HUES48 (cell line): Measurements from ENCODE around the gene GNB1L.

Experiments used
- H3K27ac ChIP-seq: one replicate; pipeline ENCODE4 v1.7.0; 2013; ENCODE audit warnings: low read depth, low read length, inconsistent platforms
- H3K27me3 ChIP-seq: 2 replicates; pipeline ENCODE4 v1.6.1; 2013; ENCODE audit warnings: mild to moderate bottlenecking, low read length; ENCODE audit not compliant: control insufficient read depth, insufficient read depth
- H3K36me3 ChIP-seq: 2 replicates; pipeline ENCODE4 v1.6.1; 2013; ENCODE audit warnings: low read length; ENCODE audit not compliant: control insufficient read depth, insufficient read depth
- H3K4me1 ChIP-seq: 2 replicates; pipeline ENCODE4 v1.6.1; 2013; ENCODE audit warnings: mild to moderate bottlenecking, low read length; ENCODE audit not compliant: control insufficient read depth, insufficient read depth
- H3K4me3 ChIP-seq: 2 replicates; pipeline ENCODE4 v1.5.1; 2013; ENCODE audit warnings: mild to moderate bottlenecking, low read depth, low read length
- H3K9ac ChIP-seq: 2 replicates; pipeline ENCODE4 v1.6.1; 2013; ENCODE audit warnings: mild to moderate bottlenecking, low read depth, low read length, moderate library complexity
- H3K9me3 ChIP-seq: 2 replicates; pipeline ENCODE4 v1.6.1; 2013; ENCODE audit warnings: low read length; ENCODE audit not compliant: control insufficient read depth, insufficient read depth

Gene GNB1L

DNA sequence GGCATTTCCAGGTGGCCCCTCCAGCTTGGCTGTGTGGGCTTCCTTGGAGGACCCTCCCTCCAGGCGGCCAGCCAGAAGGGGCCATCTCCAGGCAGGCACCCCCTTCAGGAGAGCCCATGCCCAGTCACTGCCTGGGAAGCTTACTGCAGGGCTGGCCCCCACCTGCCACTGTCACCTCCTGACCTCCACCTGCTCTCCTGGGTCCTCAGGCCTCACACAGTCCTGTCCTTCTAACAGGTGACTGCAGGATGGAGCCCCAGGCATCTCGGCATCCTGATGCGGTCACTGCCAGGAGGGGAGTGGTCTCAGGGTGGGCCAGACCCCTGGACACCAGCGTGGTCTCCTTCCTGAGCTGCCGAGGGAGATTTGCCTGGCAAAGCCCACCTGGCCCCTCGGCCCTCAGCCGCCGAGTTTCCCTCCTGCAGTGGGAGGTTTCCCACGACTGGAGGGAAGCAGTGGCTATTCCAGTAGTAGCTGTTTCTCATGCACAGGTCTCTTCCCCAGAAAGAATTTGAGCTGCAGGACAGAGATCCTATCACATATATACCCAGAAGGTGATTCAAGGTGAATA is 81.1 kb downstream of the GNB1L start:
- no peak overlapping the region for H3K9ac ChIP-seq
- H3K27me3 ChIP-seq = peaks cover 29% of the 10 kb centered on the region
- H3K4me3 ChIP-seq = no peak overlapping the region
- H3K9me3 ChIP-seq = no peaks in the 10 kb centered on the region
- no peaks in the 10 kb centered on the region for H3K36me3 ChIP-seq
- H3K4me1 ChIP-seq = no peaks in the 10 kb centered on the region
- no peak overlapping the region for H3K27ac ChIP-seq

DNA sequence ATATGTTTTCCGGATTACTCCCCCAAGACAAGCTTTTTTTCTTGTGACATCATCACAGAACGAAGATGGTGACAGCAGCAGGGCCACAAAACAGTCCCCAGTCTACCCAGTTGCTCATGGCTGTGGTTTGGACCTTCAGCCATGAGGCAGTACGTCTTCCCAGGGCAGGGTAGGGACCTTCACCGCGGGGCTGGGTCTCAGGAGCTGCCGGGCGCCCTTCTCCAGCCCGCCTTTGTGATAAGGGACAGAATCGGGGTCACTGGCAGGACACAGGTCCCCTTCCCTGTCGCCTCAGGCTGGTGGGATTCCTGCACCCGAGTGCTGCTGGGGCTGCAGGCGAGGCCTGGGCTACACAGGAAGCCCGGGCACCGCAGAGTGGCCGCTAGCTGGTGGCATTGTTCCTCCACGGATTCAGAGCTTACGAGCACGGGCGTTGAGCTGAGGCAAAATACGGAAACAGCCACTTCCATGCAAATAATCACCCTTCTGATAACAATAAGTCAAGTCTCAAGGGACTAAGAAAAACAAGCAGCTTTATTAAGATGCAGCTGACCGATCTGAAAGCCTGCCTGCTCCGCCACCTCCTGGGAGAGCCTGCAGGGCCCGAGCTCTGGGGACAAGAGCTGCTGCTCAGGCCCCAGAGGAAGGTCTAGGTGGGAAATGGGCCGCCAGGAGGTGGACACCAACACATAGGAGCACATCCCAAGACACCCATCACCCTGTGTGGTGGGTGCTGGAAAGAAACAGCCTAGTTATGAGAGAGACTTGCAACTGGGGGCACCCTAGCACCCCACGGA is 81.8 kb downstream of the GNB1L start:
- Histone ChIP-seq H3K27me3 (peaks cover 36% of the 10 kb centered on the region), H3K4me3 (no peak overlapping the region), H3K9ac (no peak overlapping the region), H3K9me3 (no peaks in the 10 kb centered on the region), H3K36me3 (no peaks in the 10 kb centered on the region), H3K4me1 (peaks cover 2% of the 10 kb centered on the region; the same call in 1 of the 2 replicates), H3K27ac (no peak overlapping the region)

DNA sequence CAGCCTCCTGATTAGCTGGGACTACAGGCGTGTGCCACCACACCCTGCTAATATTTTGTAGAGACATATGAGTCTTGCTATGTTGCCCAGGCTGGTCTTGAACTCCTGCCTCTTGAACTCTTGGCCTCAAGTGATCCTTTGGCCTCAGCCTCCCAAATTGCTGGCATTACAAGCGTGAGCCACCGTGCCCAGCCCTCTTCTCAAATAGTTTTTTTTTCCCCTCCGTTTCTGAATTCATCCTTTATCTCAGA is 82.3 kb downstream of the GNB1L start:
- Histone ChIP-seq H3K4me3 (no peak overlapping the region), H3K9me3 (no peaks in the 10 kb centered on the region), H3K27ac (no peak overlapping the region), H3K4me1 (peaks cover 7% of the 10 kb centered on the region; the same call in 1 of the 2 replicates), H3K27me3 (peaks cover 41% of the 10 kb centered on the region), H3K36me3 (no peaks in the 10 kb centered on the region), H3K9ac (no peak overlapping the region)

- H3K9ac ChIP-seq = no peak overlapping the region
- peaks cover 59% of the 10 kb centered on the region for H3K27me3 ChIP-seq
- no peak overlapping the region for H3K27ac ChIP-seq
- H3K4me1 ChIP-seq = peaks cover 9% of the 10 kb centered on the region; the same call in 1 of the 2 replicates
- no peak overlapping the region for H3K4me3 ChIP-seq
- H3K36me3 ChIP-seq = no peaks in the 10 kb centered on the region
- no peaks in the 10 kb centered on the region for H3K9me3 ChIP-seq
Observed at GRCh38 chr22:19770349-19771220, 84.1 kb downstream of the GNB1L start.

GRCh38 chr22:19769393-19769715 is 85.3 kb downstream of the GNB1L start:
- Histone ChIP-seq H3K9me3 (no peaks in the 10 kb centered on the region), H3K4me1 (peaks cover 19% of the 10 kb centered on the region), H3K27me3 (peaks cover 71% of the 10 kb centered on the region), H3K27ac (no peak overlapping the region), H3K4me3 (no peak overlapping the region), H3K36me3 (no peaks in the 10 kb centered on the region), H3K9ac (no peak overlapping the region)

GRCh38 chr22:19767427-19768341 is 87.0 kb downstream of the GNB1L start:
- Histone ChIP-seq H3K9me3 (no peaks in the 10 kb centered on the region), H3K27ac (no peak overlapping the region), H3K9ac (no peak overlapping the region), H3K27me3 (peaks cover 88% of the 10 kb centered on the region), H3K4me3 (peak overlapping the region; percentile 45), H3K4me1 (peaks cover 26% of the 10 kb centered on the region), H3K36me3 (no peaks in the 10 kb centered on the region)

DNA sequence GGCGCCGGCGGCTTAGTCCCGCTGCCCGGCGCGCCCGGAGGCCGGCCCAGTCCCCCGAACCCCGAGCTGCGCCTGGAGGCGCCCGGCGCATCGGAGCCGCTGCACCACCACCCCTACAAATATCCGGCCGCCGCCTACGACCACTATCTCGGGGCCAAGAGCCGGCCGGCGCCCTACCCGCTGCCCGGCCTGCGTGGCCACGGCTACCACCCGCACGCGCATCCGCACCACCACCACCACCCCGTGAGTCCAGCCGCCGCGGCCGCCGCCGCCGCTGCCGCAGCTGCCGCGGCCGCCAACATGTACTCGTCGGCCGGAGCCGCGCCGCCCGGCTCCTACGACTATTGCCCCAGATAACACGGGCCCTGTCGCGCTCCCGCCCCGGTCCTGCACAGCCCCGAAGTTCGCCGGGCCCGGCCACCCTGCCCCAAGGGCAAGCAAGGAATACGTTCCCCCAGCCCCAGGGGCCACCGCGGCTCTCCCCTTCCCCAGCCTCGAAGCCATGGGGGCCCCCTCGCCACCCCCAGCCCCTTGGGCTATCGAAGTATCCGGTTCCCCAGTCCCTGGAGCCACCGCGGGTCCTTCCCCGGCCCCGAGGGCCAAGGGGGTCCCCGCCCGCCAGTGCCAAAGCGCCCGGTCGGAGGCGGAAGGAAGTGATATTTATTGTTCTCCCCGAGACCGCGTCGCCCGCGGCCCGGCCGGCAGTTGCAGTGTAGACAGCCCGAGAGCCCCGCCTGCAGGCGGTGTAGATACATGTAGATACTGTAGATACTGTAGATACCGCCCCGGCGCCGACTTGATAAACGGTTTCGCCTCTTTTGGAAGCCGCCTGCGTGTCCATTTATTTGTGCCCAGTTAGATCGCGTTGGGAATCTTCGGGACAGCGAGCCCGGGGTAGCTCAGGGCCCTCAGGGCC is 87.9 kb downstream of the GNB1L start:
- no peaks in the 10 kb centered on the region for H3K9me3 ChIP-seq
- H3K36me3 ChIP-seq = no peaks in the 10 kb centered on the region
- H3K27ac ChIP-seq = no peak overlapping the region
- H3K4me3 ChIP-seq = peak overlapping the region; percentile 45; the same call in 1 of the 2 replicates
- H3K27me3 ChIP-seq = peaks cover 97% of the 10 kb centered on the region
- no peak overlapping the region for H3K9ac ChIP-seq
- H3K4me1 ChIP-seq = peaks cover 29% of the 10 kb centered on the region

- H3K27ac ChIP-seq = no peak overlapping the region
- peaks cover 29% of the 10 kb centered on the region for H3K4me1 ChIP-seq
- H3K36me3 ChIP-seq = no peaks in the 10 kb centered on the region
- peaks cover 100% of the 10 kb centered on the region for H3K27me3 ChIP-seq
- H3K9me3 ChIP-seq = no peaks in the 10 kb centered on the region
- H3K4me3 ChIP-seq = no peak overlapping the region; the same call in 1 of the 2 replicates
- no peak overlapping the region for H3K9ac ChIP-seq
Observed at GRCh38 chr22:19766240-19766510, 88.5 kb downstream of the GNB1L start.

DNA sequence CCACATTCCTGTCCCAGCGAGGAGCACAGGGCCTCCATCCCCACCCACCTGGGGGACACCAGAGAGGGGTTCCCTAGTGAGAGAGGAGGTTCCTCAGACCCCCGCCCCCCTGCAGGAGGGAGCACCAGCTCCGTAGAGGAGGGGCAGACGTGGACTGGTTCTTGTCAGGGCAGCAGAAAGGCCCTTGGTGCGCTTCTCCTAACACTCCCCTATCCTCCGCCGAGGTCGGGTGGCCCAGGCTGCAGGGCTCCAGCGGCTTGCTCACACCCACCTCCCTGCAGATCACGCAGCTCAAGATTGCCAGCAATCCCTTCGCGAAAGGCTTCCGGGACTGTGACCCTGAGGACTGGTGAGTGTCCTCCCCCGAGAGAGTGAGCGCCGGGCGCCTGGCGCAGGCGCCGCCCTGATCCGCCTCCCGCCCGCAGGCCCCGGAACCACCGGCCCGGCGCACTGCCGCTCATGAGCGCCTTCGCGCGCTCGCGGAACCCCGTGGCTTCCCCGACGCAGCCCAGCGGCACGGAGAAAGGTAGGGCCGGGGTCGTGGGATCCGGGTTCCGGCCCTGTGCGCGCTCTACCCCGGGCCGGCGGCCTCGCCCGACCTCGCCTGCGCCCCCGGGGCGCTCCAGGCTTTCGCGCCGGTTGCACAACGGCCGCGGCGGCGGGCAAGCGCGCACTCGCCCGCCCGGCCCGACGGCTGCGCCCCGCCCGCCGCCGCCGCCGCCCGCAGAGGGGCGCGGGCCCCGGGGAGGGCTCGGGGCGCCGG is 89.0 kb downstream of the GNB1L start:
- H3K9ac ChIP-seq = no peak overlapping the region
- no peaks in the 10 kb centered on the region for H3K36me3 ChIP-seq
- peak overlapping the region; percentile 23; the same call in 1 of the 2 replicates for H3K4me3 ChIP-seq
- H3K27me3 ChIP-seq = peaks cover 99% of the 10 kb centered on the region
- peaks cover 29% of the 10 kb centered on the region for H3K4me1 ChIP-seq
- H3K27ac ChIP-seq = no peak overlapping the region
- H3K9me3 ChIP-seq = no peaks in the 10 kb centered on the region
